Spleen (tissue), 7 donors: Measurements from ENCODE around the gene TENM4.

ENCODE experiments used
- POLR2A ChIP-seq, 3 donors: fragments of 450-650 bp; IDR thresholded peaks; one replicate each; pipeline ENCODE4 v1.5.1; 2017; ENCODE audit warnings: antibody characterized with exemption in 3 of 3, mild to moderate bottlenecking in 1 of 3
- TF ChIP-seq, protein P1 (sequence below), 11 experiments: fragments of 200-600 bp in 7 of 11; fragments of 450-650 bp in 4 of 11; sonication (generic) in 4 of 11; IDR thresholded peaks in 8 of 11; conservative IDR thresholded peaks in 3 of 11; 1 replicate in 7 of 11; 2 replicates in 4 of 11; pipeline versions ENCODE4 v1.4.0 to v1.8.0; 2016 to 2021; ENCODE audit warnings: antibody characterized with exemption in 11 of 11, inconsistent platforms in 4 of 11, mild to moderate bottlenecking in 1 of 11
- donor health status: DM: no; HTN: no; CAD: no; lungs with moderate emphysema.
- donor health status: DM: no; HTN: no; CAD: no.
- donor health status: DM: no; HTN: no; CAD: no.

DNA sequence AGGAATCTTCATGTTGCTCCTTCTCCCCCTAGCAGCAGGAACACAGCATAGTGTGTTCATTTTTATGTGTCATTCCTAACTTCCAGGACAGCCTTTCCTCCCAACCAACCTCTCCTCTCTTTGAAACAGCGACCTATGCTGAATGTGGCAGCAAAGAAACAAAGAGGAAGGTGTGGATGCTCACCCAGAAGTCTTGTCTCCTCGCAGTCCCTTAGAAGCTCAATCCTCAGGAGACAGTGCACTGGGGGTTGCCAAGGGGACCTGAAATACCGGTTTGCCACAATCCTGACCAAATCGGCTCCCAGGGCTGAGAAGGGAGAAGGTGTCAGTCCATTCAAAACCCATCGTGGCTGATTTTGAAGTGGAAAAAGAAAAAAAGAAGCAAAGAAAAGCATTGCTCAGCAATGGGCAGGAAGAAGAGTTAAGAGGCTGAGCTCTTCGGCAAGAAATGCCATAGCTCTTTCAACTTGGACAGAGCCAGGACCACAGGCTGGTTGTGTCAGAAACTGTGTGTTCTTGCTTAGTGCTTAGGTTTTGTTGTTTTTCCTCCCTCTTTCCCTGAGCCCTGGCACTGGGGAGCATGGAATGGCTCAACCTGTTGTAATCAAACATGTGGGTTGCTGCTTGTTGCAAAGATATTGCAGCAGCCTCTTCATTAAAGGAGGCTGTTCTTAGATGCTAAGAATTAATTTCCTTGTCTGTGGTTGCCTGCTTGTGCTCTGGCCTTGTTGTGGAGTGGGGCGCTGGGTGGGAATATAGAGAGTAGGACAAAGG is 30.4 kb upstream of the TENM4 start:
- TF ChIP-seq, protein P1, sequence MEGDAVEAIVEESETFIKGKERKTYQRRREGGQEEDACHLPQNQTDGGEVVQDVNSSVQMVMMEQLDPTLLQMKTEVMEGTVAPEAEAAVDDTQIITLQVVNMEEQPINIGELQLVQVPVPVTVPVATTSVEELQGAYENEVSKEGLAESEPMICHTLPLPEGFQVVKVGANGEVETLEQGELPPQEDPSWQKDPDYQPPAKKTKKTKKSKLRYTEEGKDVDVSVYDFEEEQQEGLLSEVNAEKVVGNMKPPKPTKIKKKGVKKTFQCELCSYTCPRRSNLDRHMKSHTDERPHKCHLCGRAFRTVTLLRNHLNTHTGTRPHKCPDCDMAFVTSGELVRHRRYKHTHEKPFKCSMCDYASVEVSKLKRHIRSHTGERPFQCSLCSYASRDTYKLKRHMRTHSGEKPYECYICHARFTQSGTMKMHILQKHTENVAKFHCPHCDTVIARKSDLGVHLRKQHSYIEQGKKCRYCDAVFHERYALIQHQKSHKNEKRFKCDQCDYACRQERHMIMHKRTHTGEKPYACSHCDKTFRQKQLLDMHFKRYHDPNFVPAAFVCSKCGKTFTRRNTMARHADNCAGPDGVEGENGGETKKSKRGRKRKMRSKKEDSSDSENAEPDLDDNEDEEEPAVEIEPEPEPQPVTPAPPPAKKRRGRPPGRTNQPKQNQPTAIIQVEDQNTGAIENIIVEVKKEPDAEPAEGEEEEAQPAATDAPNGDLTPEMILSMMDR (IDR thresholded peaks at IDR 0.05 in 8 of 11, conservative IDR thresholded peaks at IDR 0.05 in 3 of 11): no peak
- TF ChIP-seq POLR2A (IDR thresholded peaks at IDR 0.05): no peak
